ENCODE measurements around the gene GSTO2.

GRCh38 chr10:104231784-104232612 lies 37.0 kb upstream of the GSTO2 start, which contains the start of gene CFAP43:
- no peak for TF ChIP-seq EZH2 (IDR thresholded peaks at IDR 0.05; ENCODE audit: low read length, missing control alignments)
- TF ChIP-seq CTCF (conservative IDR thresholded peaks at IDR 0.05 in 1 of 2, IDR thresholded peaks at IDR 0.05 in 1 of 2; ENCODE audit: low read depth in 1 of 2, low read length in 2 of 2) = no peak

All from fibroblast of lung (primary cell).